Effector CD4-positive, alpha-beta T cell (primary cell): ENCODE measurements around the gene SPDYE18.
"Not testable (repeated sequence)": the region's sequence is repeated elsewhere in the genome, so short reads cannot be mapped to it uniquely, and the experiment has no call there.

Source experiments
- DNase-seq: peaks from one replicate; pipeline ENCODE4 v3.0.0-alpha.2; 2020

SPDYE18 gene

GRCh38 chr7:77005461-77006057, 56.8 kb downstream of the SPDYE18 start:
- not testable (repeated sequence) for DNase-seq

- DNase-seq: not testable (repeated sequence)
Measured at GRCh38 chr7:77004151-77004550, 58.2 kb downstream of the SPDYE18 start.

- not testable (repeated sequence) for DNase-seq
Measured at GRCh38 chr7:77003241-77003640, 59.1 kb downstream of the SPDYE18 start.

- DNase-seq: not testable (repeated sequence)
Measured at GRCh38 chr7:77002678-77003233, 59.6 kb downstream of the SPDYE18 start.

- DNase-seq: not testable (repeated sequence)
Measured at GRCh38 chr7:77002104-77002503, 60.3 kb downstream of the SPDYE18 start.
